A549 (cell line): Measurements from ENCODE around the gene MVK. TPM values are rescaled to one million over a fixed set of nuclear protein-coding genes. Genes with fewer than 3 reads are reported as not detected.
A peak's percentile ranks its signal among the peaks of the same experiment; 100 is the strongest.

Experiments
- ATAC-seq, 2 experiments: fragments of 200-7000 bp in 1 of 2; fragments of >200 bp in 1 of 2; cut with Nextera tagmentation in 1 of 2; cut with Tn5 transposase in 1 of 2; 3 replicates each; pipeline versions ENCODE4 v1.8.0 to v1.9.1; 2018 to 2020; ENCODE audit warnings: mild to moderate bottlenecking in 1 of 2, moderate library complexity in 1 of 2
- CTCF ChIA-PET: fragments of 300-600 bp; sonication (Branson Sonifier 250); formaldehyde crosslinking; extraction: SDS; loops from one replicate; lab custom pipeline; 2021; ENCODE audit warnings: antibody characterized with exemption, inconsistent platforms; lab: Yijun Ruan, JAX
- POLR2A ChIA-PET: fragments of 350-600 bp; formaldehyde crosslinking; extraction: SDS; loops from one replicate; lab custom pipeline; 2021; ENCODE audit warnings: antibody characterized with exemption, inconsistent platforms; lab: Yijun Ruan, JAX
- DNase-seq, 2 experiments: peaks; one replicate each; pipeline versions ENCODE4 v3.0.0 to v3.0.0-alpha.2; 2011 to 2016; ENCODE audit warnings: low read depth in 1 of 2, low spot score in 1 of 2
- FAIRE-seq: peaks from 2 replicates; lab custom pipeline; 2011; peaks lifted over from hg19 to GRCh38; lab: Jason Lieb, UNC
- H3K27ac ChIP-seq, 2 experiments: fragments of >200 bp; sonication (Bioruptor Twin); formaldehyde crosslinking; 3 replicates each; pipeline ENCODE4 v1.5.1; 2016 to 2017
- H3K4me1 ChIP-seq: fragments of >200 bp; sonication (Bioruptor Twin); formaldehyde crosslinking; 3 replicates; pipeline ENCODE4 v1.6.1; 2016
- H3K4me2 ChIP-seq: fragments of >200 bp; sonication (Bioruptor Twin); formaldehyde crosslinking; 3 replicates; pipeline ENCODE4 v1.6.1; 2016
- H3K4me3 ChIP-seq: fragments of >200 bp; sonication (Bioruptor Twin); formaldehyde crosslinking; 3 replicates; pipeline ENCODE4 v1.5.1; 2016
- H3K9me3 ChIP-seq: fragments of >200 bp; sonication (Bioruptor Twin); formaldehyde crosslinking; 3 replicates; pipeline ENCODE4 v1.6.1; 2016
- CHD4 ChIP-seq: fragments of 200-600 bp; sonication (generic); IDR thresholded peaks from 2 replicates; pipeline ENCODE4 v1.6.1; 2016; ENCODE audit warnings: antibody characterized with exemption, mild to moderate bottlenecking, borderline replicate concordance
- CTCF ChIP-seq: fragments of >200 bp; sonication (Bioruptor Twin); formaldehyde crosslinking; IDR thresholded peaks from 3 replicates; pipeline ENCODE4 v1.5.1; 2016
- EHF ChIP-seq: fragments of 250-450 bp; sonication (Bioruptor Pico); IDR thresholded peaks from 2 replicates; pipeline ENCODE4 v1.5.0; 2020; ENCODE audit warnings: mild to moderate bottlenecking
- ELK1 ChIP-seq: fragments of 150-350 bp; IDR thresholded peaks from 2 replicates; pipeline ENCODE4 v1.6.1; 2014; ENCODE audit warnings: low read depth, mild to moderate bottlenecking, low read length
- EP300 ChIP-seq, 2 experiments: fragments of >200 bp; sonication (Bioruptor Twin); formaldehyde crosslinking; IDR thresholded peaks; 2 replicates in 1 of 2; 3 replicates in 1 of 2; pipeline ENCODE4 v1.6.1; 2016 to 2017
- ESRRA ChIP-seq: fragments of 150-350 bp; IDR thresholded peaks from 2 replicates; pipeline ENCODE4 v1.6.1; 2014; ENCODE audit warnings: mild to moderate bottlenecking, low read length, borderline replicate concordance
- FOSB ChIP-seq: fragments of 250-450 bp; sonication (Bioruptor Pico); IDR thresholded peaks from 2 replicates; pipeline ENCODE4 v1.5.0; 2020; ENCODE audit warnings: mild to moderate bottlenecking, moderate library complexity
- FOXS1 ChIP-seq: fragments of 250-450 bp; sonication (Bioruptor Pico); IDR thresholded peaks from 2 replicates; pipeline ENCODE4 v1.5.0; 2020; ENCODE audit warnings: mild to moderate bottlenecking, moderate library complexity
- HES2 ChIP-seq: fragments of >200 bp; sonication (Bioruptor Twin); formaldehyde crosslinking; IDR thresholded peaks from 2 replicates; pipeline ENCODE4 v1.6.1; 2016
- JUN ChIP-seq, 2 experiments: fragments of >200 bp; sonication (Bioruptor Twin); formaldehyde crosslinking; IDR thresholded peaks; 2 replicates in 1 of 2; 3 replicates in 1 of 2; pipeline ENCODE4 v1.6.1; 2016 to 2017
- JUNB ChIP-seq: fragments of >200 bp; sonication (Bioruptor Twin); formaldehyde crosslinking; IDR thresholded peaks from 2 replicates; pipeline ENCODE4 v1.6.1; 2016
- MAZ ChIP-seq: fragments of 150-350 bp; IDR thresholded peaks from 2 replicates; pipeline ENCODE4 v1.6.1; 2014; ENCODE audit warnings: antibody characterized with exemption, low read depth, low read length, borderline replicate concordance
- MYC ChIP-seq: IDR thresholded peaks from 2 replicates; pipeline ENCODE4 v1.6.1; 2012; ENCODE audit warnings: mild to moderate bottlenecking, inconsistent platforms, low read length, improper control_type of control experiment, borderline replicate concordance
- NFE2L2 ChIP-seq: fragments of 150-350 bp; conservative IDR thresholded peaks from 2 replicates; pipeline ENCODE4 v1.6.1; 2014; ENCODE audit warnings: low read length
- NR3C1 ChIP-seq: fragments of >200 bp; sonication (Bioruptor Twin); formaldehyde crosslinking; IDR thresholded peaks from 3 replicates; pipeline ENCODE4 v1.6.1; 2017
- RAD21 ChIP-seq, 2 experiments: fragments of >200 bp in 1 of 2; sonication (Bioruptor Twin) in 1 of 2; formaldehyde crosslinking in 1 of 2; IDR thresholded peaks in 1 of 2; conservative IDR thresholded peaks in 1 of 2; 2 replicates in 1 of 2; 3 replicates in 1 of 2; pipeline ENCODE4 v1.6.1; 2012 to 2018; ENCODE audit warnings: inconsistent platforms in 1 of 2
- SMC3 ChIP-seq: fragments of >200 bp; sonication (Bioruptor Twin); formaldehyde crosslinking; IDR thresholded peaks from 3 replicates; pipeline ENCODE4 v1.6.1; 2018; ENCODE audit warnings: inconsistent platforms
- TFCP2L1 ChIP-seq: fragments of 250-450 bp; sonication (Bioruptor Pico); IDR thresholded peaks from 2 replicates; pipeline ENCODE4 v1.5.0; 2021; ENCODE audit warnings: mild to moderate bottlenecking
- ZC3H11A ChIP-seq: fragments of 450-650 bp; IDR thresholded peaks from 2 replicates; pipeline ENCODE4 v1.6.1; 2014; ENCODE audit warnings: antibody characterized with exemption, mild to moderate bottlenecking
- WGBS: methylation state at CpG from one replicate; pipeline ENCODE4 v1.1.6; 2017; ENCODE audit errors: missing lambda C conversion rate; 5-methylcytosine and 5-hydroxymethylcytosine counted together
- polyA plus RNA-seq, 4 experiments: library from polyadenylated mRNA; depleted of rRNA in 3 of 4; stranded (reverse); fragments of >200 nt; fragmentation: RNase III in 1 of 4; extraction: RNeasy Plus Mini Kit Qiagen cat#74134 plus additional on column Dnase treatment in 1 of 4; gene quantifications; 2 replicates in 3 of 4; 3 replicates in 1 of 4; pipeline ENCODE4 v1.2.3, GENCODE V29; 2011 to 2017
- TF ChIP-seq, protein P1 (sequence below): IDR thresholded peaks from 2 replicates; pipeline ENCODE4 v1.6.1; 2012

The MVK gene
- polyA plus RNA-seq, 2 of the 4 experiments (the other 2 are of a cell fraction): 5.9 to 14.8 TPM

- no peaks in the 10 kb centered on the region for H3K4me1 ChIP-seq
- ChIA-PET POLR2A (no interaction called here), CTCF (interaction anchor here (2.0 to 2.9 kb wide), 2 partner anchors 8 to 13 kb away, joined by 6 to 37 read pairs; no protein-coding TSS in a partner anchor)
- H3K27ac ChIP-seq: no peak overlapping the region
- H3K4me2 ChIP-seq: no peak overlapping the region
- TF ChIP-seq ESRRA: no peak
- no peak for TF ChIP-seq NR3C1
- no peak for TF ChIP-seq CHD4
- TF ChIP-seq MAZ: no peak
- no peak for TF ChIP-seq JUN (IDR thresholded peaks at IDR 0.05)
- no peak for TF ChIP-seq TFCP2L1 (CRISPR knock-in tag)
- TF ChIP-seq FOXS1 (CRISPR knock-in tag): no peak
- TF ChIP-seq ELK1: no peak
- TF ChIP-seq NFE2L2: no peak
- TF ChIP-seq MYC: no peak
- no peak for TF ChIP-seq FOSB (CRISPR knock-in tag)
- no peak for TF ChIP-seq HES2
- no peak for TF ChIP-seq EHF (CRISPR knock-in tag)
- TF ChIP-seq ZC3H11A: no peak
- no peak for TF ChIP-seq EP300 (IDR thresholded peaks at IDR 0.05)
- TF ChIP-seq, protein P1, sequence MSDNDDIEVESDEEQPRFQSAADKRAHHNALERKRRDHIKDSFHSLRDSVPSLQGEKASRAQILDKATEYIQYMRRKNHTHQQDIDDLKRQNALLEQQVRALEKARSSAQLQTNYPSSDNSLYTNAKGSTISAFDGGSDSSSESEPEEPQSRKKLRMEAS: no peak
- ATAC-seq (no peak), FAIRE-seq (no peak), DNase-seq (no peak)
- H3K4me3 ChIP-seq: no peak overlapping the region
- no peaks in the 10 kb centered on the region for H3K9me3 ChIP-seq
- WGBS: 43% methylated on average over 3 of the region's 3 CpGs
These were observed 38.4 kb downstream of the MVK start for GRCh38 chr12:109612003-109612402.

GRCh38 chr12:109612975-109613502, 39.4 kb downstream of the MVK start:
- Histone ChIP-seq H3K27ac (no peak overlapping the region), H3K4me1 (no peaks in the 10 kb centered on the region)
- TF ChIP-seq EP300 (IDR thresholded peaks at IDR 0.05) (no peak), RAD21 (conservative IDR thresholded peaks at IDR 0.05 in 1 of 2, IDR thresholded peaks at IDR 0.05 in 1 of 2) (peak in 1 of 2 experiments; percentile 27; a peak in 1 of 5 replicates), JUNB (no peak), SMC3 (no peak), CTCF (peak; percentile 27; the same call in 2 of the 3 replicates)
- TF ChIP-seq, all 56 proteins: peak for 2
- DNase-seq (peak; percentile 30 to 55), FAIRE-seq (no peak), ATAC-seq (peak; percentile 58 to 80)
- H3K4me2 ChIP-seq: no peak overlapping the region
- no peak overlapping the region for H3K4me3 ChIP-seq
- ChIA-PET POLR2A (no interaction called here), CTCF (interaction anchor here (0.9 to 2.9 kb wide), 4 partner anchors 9 to 162 kb away, joined by 3 to 37 read pairs (median 4); no protein-coding TSS in a partner anchor)
- H3K9me3 ChIP-seq: no peaks in the 10 kb centered on the region
- 28% methylated on average over 5 of the region's 5 CpGs for WGBS
